Measurements from ENCODE around the gene NRM.

Gene NRM

GRCh38 chr6:30721198-30722024 is 30.6 kb upstream of the NRM start:
- Histone ChIP-seq H3K27me3 (ENCODE audit: low read length) (no peaks in the 10 kb centered on the region), H3K9me3 (ENCODE audit: insufficient read depth, low read length) (no peaks in the 10 kb centered on the region), H3K4me2 (ENCODE audit: low read depth, low read length, poor library complexity, severe bottlenecking) (peak overlapping the region; percentile 82), H3F3A (ENCODE audit: insufficient read depth) (peaks cover 84% of the 10 kb centered on the region), H3K36me3 (ENCODE audit: low read length) (peaks cover 40% of the 10 kb centered on the region), H3K9ac (ENCODE audit: low read length) (peak overlapping the region; percentile 99), H4K20me1 (ENCODE audit: low read depth, low read length) (peaks cover 15% of the 10 kb centered on the region), H3K4me3 (ENCODE audit: insufficient read depth, low read length, poor library complexity, severe bottlenecking) (peak overlapping the region; percentile 83), H3K27ac (ENCODE audit: low read depth, low read length) (peak overlapping the region; percentile 94), H3K79me2 (ENCODE audit: insufficient read depth, low read length) (peaks cover 53% of the 10 kb centered on the region), H2AFZ (ENCODE audit: low read depth, low read length, severe bottlenecking) (no peak overlapping the region), H3K9me2 (replicated peaks; ENCODE audit: insufficient read depth, low read length) (no peaks in the 10 kb centered on the region)
- no peak for TF ChIP-seq EZH2phosphoT487 (conservative IDR thresholded peaks at IDR 0.05; ENCODE audit: low read length)
- TF ChIP-seq, protein P1, sequence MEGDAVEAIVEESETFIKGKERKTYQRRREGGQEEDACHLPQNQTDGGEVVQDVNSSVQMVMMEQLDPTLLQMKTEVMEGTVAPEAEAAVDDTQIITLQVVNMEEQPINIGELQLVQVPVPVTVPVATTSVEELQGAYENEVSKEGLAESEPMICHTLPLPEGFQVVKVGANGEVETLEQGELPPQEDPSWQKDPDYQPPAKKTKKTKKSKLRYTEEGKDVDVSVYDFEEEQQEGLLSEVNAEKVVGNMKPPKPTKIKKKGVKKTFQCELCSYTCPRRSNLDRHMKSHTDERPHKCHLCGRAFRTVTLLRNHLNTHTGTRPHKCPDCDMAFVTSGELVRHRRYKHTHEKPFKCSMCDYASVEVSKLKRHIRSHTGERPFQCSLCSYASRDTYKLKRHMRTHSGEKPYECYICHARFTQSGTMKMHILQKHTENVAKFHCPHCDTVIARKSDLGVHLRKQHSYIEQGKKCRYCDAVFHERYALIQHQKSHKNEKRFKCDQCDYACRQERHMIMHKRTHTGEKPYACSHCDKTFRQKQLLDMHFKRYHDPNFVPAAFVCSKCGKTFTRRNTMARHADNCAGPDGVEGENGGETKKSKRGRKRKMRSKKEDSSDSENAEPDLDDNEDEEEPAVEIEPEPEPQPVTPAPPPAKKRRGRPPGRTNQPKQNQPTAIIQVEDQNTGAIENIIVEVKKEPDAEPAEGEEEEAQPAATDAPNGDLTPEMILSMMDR (IDR thresholded peaks at IDR 0.05; ENCODE audit: insufficient read depth, low read length, poor library complexity, severe bottlenecking) = peak; percentile 27

DNA sequence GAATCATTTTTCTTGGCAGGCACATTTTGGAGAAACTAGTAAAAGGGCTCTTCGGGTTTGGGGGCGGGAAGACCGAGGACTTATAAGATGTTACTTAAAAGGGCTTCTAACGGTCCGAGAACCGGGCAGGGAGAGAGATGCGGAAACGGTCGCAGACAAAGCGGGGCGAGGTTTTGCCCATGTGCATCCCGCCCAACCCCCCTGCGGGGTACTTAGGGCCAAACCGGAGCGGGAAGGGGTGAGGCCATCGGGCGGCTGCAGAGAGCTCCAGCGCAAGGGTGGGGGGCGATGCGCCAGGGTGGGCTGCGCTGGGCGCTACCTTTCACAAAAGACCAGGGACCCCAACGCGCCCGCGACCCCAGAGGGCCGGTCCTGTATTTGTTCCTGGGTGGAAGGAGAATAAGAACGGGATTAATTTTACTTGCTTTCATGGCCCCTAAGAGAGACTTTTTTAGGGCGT is 30.0 kb upstream of the NRM start:
- Histone ChIP-seq H3K4me2 (ENCODE audit: low read depth, low read length, poor library complexity, severe bottlenecking) (peak overlapping the region; percentile 71), H3K9ac (ENCODE audit: low read length) (peak overlapping the region; percentile 99), H3F3A (ENCODE audit: insufficient read depth) (peaks cover 86% of the 10 kb centered on the region), H3K36me3 (ENCODE audit: low read length) (peaks cover 40% of the 10 kb centered on the region), H3K9me2 (replicated peaks; ENCODE audit: insufficient read depth, low read length) (no peaks in the 10 kb centered on the region), H3K27ac (ENCODE audit: low read depth, low read length) (peak overlapping the region; percentile 94), H3K79me2 (ENCODE audit: insufficient read depth, low read length) (peaks cover 53% of the 10 kb centered on the region), H2AFZ (ENCODE audit: low read depth, low read length, severe bottlenecking) (no peak overlapping the region), H3K9me3 (ENCODE audit: insufficient read depth, low read length) (no peaks in the 10 kb centered on the region), H3K4me3 (ENCODE audit: insufficient read depth, low read length, poor library complexity, severe bottlenecking) (peak overlapping the region; percentile 83), H3K27me3 (ENCODE audit: low read length) (no peaks in the 10 kb centered on the region), H4K20me1 (ENCODE audit: low read depth, low read length) (peaks cover 15% of the 10 kb centered on the region)
- TF ChIP-seq EZH2phosphoT487 (conservative IDR thresholded peaks at IDR 0.05; ENCODE audit: low read length) = no peak

GRCh38 chr6:30719791-30720737 is 29.3 kb upstream of the NRM start, which contains the start of gene TUBB:
TSS of gene TUBB (plus strand) at chr6:30720352. CDS start at chr6:30720507, 155 bp downstream.
- H3K4me2 ChIP-seq (ENCODE audit: low read depth, low read length, poor library complexity, severe bottlenecking) = peak within 1 kb of the TSS; percentile 78
- H2AFZ ChIP-seq (ENCODE audit: low read depth, low read length, severe bottlenecking) = peak within 1 kb of the TSS; percentile 29
- peaks cover 84% of the 10 kb centered on the region for H3F3A ChIP-seq (ENCODE audit: insufficient read depth)

More at GRCh38 chr6:30719791-30720737, 29.3 kb upstream of the NRM start, which contains the start of gene TUBB:
- peaks cover 15% of the 10 kb centered on the region for H4K20me1 ChIP-seq (ENCODE audit: low read depth, low read length)
- H3K27me3 ChIP-seq (ENCODE audit: low read length) = no peaks in the 10 kb centered on the region
- peaks cover 37% of the 10 kb centered on the region for H3K36me3 ChIP-seq (ENCODE audit: low read length)
- no peaks in the 10 kb centered on the region for H3K9me2 ChIP-seq (replicated peaks; ENCODE audit: insufficient read depth, low read length)
- H3K9ac ChIP-seq (ENCODE audit: low read length) = peak within 1 kb of the TSS; percentile 99
- H3K79me2 ChIP-seq (ENCODE audit: insufficient read depth, low read length) = peaks cover 53% of the 10 kb centered on the region
- peak within 1 kb of the TSS; percentile 94 for H3K27ac ChIP-seq (ENCODE audit: low read depth, low read length)
- TF ChIP-seq, protein P1 (IDR thresholded peaks at IDR 0.05; ENCODE audit: insufficient read depth, low read length, poor library complexity, severe bottlenecking) = no peak
- no peak for TF ChIP-seq EZH2phosphoT487 (conservative IDR thresholded peaks at IDR 0.05; ENCODE audit: low read length)
- no peaks in the 10 kb centered on the region for H3K9me3 ChIP-seq (ENCODE audit: insufficient read depth, low read length)
- H3K4me3 ChIP-seq (ENCODE audit: insufficient read depth, low read length, poor library complexity, severe bottlenecking) = peak within 1 kb of the TSS; percentile 83

All from SU-DHL-6 (cell line).